Uterus (tissue), 2 donors: ENCODE results near the gene PPP2R2D.

ENCODE experiments used
- CTCF ChIP-seq, 4 experiments: fragments of 200-600 bp in 2 of 4; fragments of 450-650 bp in 2 of 4; sonication (generic) in 2 of 4; IDR thresholded peaks; one replicate each; pipeline ENCODE4 v1.5.1; 2016 to 2019; ENCODE audit warnings: antibody characterized with exemption in 4 of 4, mild to moderate bottlenecking in 2 of 4, moderate library complexity in 1 of 4
- POLR2A ChIP-seq, 2 donors: fragments of 450-650 bp; IDR thresholded peaks; one replicate each; pipeline ENCODE4 v1.6.1; 2016; ENCODE audit warnings: antibody characterized with exemption in 2 of 2, mild to moderate bottlenecking in 1 of 2, moderate library complexity in 1 of 2

- no peak for TF ChIP-seq CTCF (IDR thresholded peaks at IDR 0.05)
- no peak for TF ChIP-seq POLR2A (IDR thresholded peaks at IDR 0.05)
Observed at GRCh38 chr10:131899116-131899690, 1.6 kb upstream of the PPP2R2D start.
